ENCODE data around the gene TMEM131. TPM values are rescaled to one million over a fixed set of nuclear protein-coding genes. Genes with fewer than 3 reads are reported as not detected.

Gene TMEM131
- total RNA-seq, 6 experiments from 2014 or later: 39.2 to 49.5 (median 45.1) TPM

DNA sequence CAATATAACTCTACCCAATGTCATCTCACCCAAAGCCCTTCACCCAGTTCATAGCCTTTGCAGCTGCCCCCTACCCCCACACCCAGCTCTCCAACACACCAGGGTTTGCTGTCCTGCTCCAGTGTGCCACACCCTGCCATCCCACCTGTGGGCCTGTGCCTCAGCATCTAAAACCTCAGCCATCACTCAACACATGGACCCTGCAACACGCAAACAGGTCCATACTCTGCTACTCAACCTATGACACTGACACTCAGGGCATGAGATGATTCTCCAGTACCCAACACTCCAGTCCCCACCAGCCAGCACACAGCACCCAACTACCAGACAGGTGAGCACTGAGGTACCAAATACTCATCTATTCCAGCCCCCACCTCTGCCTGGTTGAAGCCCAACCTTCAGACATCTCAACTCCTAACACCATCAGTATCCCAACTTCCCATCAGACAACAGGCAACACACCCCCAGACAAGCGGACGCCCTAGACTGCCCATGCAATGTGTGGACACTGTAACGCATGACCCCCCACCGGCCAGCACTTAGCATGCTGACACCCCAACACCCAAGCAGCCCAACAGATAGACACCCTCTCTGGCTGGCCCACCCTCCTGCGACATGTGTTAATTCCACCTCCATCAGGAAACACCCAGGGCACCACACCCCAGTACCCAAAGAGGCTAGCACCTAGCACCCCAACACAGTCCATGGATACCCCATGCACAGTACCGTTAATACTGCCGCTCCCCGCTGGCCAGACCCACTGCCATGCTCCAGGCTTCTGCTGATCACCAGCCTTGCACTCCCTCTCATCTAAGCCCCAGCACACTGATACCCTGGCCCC, 257.3 kb downstream of the TMEM131 start:
- Mint-ChIP-seq H3K4me1 (ENCODE audit: low read depth) (peaks cover 21% of the 10 kb centered on the region), H3K27ac (no peak overlapping the region), H3K27me3 (ENCODE audit: insufficient read depth) (peaks cover 14% of the 10 kb centered on the region), H3K36me3 (ENCODE audit: low read depth) (peaks cover under 1% of the 10 kb centered on the region; the same call in 1 of the 2 replicates), H3K9me3 (no peaks in the 10 kb centered on the region), H3K4me3 (no peak overlapping the region)
- DNase-seq: no peak
- TF ChIP-seq, protein P1, sequence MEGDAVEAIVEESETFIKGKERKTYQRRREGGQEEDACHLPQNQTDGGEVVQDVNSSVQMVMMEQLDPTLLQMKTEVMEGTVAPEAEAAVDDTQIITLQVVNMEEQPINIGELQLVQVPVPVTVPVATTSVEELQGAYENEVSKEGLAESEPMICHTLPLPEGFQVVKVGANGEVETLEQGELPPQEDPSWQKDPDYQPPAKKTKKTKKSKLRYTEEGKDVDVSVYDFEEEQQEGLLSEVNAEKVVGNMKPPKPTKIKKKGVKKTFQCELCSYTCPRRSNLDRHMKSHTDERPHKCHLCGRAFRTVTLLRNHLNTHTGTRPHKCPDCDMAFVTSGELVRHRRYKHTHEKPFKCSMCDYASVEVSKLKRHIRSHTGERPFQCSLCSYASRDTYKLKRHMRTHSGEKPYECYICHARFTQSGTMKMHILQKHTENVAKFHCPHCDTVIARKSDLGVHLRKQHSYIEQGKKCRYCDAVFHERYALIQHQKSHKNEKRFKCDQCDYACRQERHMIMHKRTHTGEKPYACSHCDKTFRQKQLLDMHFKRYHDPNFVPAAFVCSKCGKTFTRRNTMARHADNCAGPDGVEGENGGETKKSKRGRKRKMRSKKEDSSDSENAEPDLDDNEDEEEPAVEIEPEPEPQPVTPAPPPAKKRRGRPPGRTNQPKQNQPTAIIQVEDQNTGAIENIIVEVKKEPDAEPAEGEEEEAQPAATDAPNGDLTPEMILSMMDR (IDR thresholded peaks at IDR 0.05): no peak

DNA sequence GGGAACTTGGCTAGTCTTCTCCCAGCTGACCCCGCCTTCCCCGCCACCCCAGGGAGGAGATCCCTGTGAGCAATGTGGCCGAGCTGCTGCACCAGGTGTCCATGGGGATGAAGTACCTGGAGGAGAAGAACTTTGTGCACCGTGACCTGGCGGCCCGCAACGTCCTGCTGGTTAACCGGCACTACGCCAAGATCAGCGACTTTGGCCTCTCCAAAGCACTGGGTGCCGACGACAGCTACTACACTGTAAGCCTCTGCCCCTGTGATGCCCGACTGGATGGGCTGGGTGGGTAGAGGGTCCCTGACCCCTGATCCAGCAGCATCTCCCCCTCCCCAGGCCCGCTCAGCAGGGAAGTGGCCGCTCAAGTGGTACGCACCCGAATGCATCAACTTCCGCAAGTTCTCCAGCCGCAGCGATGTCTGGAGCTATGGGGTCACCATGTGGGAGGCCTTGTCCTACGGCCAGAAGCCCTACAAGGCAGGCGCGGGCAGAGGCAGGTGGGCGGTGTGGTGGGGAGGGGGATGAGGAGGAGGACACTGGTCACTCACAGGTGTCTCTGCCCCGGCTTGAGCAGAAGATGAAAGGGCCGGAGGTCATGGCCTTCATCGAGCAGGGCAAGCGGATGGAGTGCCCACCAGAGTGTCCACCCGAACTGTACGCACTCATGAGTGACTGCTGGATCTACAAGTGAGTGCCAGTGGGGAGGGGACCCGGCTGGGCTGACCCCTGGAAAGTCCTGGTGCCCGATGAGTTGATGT, 258.1 kb downstream of the TMEM131 start:
- TF ChIP-seq, protein P1 (IDR thresholded peaks at IDR 0.05): no peak

DNA sequence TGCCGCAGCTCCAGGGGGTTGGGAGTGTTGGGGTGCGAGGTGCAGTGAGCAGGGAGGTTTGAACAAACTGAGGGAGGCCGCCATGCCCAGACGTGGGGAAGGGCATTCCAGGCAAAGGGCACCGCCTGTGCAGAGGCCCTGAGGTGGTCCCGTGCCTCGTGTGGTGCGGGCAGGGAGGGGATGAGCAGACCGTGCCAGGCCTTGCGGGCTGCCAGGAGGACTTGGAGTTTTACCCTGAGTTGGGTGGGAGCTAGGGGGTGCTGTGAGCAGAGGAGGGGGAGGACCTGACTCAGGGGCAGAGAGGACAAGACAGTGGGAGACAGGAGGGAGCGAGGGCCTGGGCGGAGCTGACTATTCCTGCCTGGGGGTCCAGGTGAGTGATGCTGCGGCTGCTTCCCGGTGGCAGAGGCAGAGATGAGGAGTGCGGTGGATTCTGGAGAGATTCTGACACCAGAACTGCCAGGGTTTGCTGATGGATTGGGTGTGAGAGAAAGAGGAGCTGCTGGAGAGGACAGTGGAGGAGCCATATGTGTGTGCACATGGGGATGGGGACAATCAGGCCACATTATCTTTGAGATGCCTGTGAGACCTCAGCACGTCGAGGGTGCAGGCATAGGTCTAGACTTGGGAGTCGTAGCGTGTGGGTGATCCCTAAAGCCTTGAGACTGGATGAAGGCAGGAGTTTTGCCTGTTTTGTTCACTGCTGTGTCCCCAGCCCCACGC, 259.0 kb downstream of the TMEM131 start:
- no peak overlapping the region for H3K27ac Mint-ChIP-seq
- no peaks in the 10 kb centered on the region for H3K36me3 Mint-ChIP-seq (ENCODE audit: low read depth)
- H3K9me3 Mint-ChIP-seq: no peaks in the 10 kb centered on the region
- TF ChIP-seq, protein P1 (IDR thresholded peaks at IDR 0.05): no peak
- no peak for DNase-seq
- peaks cover 7% of the 10 kb centered on the region for H3K4me1 Mint-ChIP-seq (ENCODE audit: low read depth)
- H3K27me3 Mint-ChIP-seq (ENCODE audit: insufficient read depth): peaks cover 14% of the 10 kb centered on the region
- H3K4me3 Mint-ChIP-seq: no peak overlapping the region

More for the DNA sequence above, 258.1 kb downstream of the TMEM131 start:
- Mint-ChIP-seq H3K27ac (no peak overlapping the region), H3K36me3 (ENCODE audit: low read depth) (no peaks in the 10 kb centered on the region), H3K4me3 (no peak overlapping the region), H3K9me3 (no peaks in the 10 kb centered on the region), H3K27me3 (ENCODE audit: insufficient read depth) (peaks cover 14% of the 10 kb centered on the region), H3K4me1 (ENCODE audit: low read depth) (peaks cover 16% of the 10 kb centered on the region)
- no peak for DNase-seq

DNA sequence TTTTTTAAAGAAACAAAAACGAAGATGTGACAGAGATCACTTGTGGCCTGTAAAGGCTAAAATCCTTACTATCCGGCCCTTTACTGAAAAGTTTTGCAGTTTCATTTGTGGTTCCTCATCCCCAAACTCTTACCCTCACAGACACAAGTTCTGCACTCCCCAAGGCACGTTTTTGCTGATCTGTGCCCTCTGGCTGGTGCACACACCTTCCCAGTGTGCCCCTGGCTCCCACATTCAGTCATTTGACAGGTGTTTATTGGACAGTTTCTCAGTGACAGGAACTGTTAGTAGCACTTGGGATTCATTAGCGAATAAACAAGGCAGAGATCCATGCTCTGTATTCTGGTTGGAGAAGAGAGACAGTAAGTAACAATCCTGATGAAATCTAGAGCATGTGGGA, 259.6 kb downstream of the TMEM131 start:
- no peak overlapping the region for H3K27ac Mint-ChIP-seq
- TF ChIP-seq, protein P1 (IDR thresholded peaks at IDR 0.05): no peak
- DNase-seq: no peak
- H3K36me3 Mint-ChIP-seq (ENCODE audit: low read depth): peaks cover 5% of the 10 kb centered on the region; the same call in 1 of the 2 replicates
- peaks cover 4% of the 10 kb centered on the region; the same call in 1 of the 2 replicates for H3K9me3 Mint-ChIP-seq
- H3K4me1 Mint-ChIP-seq (ENCODE audit: low read depth): peaks cover 5% of the 10 kb centered on the region; the same call in 1 of the 2 replicates
- H3K27me3 Mint-ChIP-seq (ENCODE audit: insufficient read depth): peaks cover 14% of the 10 kb centered on the region
- H3K4me3 Mint-ChIP-seq: no peak overlapping the region

DNA sequence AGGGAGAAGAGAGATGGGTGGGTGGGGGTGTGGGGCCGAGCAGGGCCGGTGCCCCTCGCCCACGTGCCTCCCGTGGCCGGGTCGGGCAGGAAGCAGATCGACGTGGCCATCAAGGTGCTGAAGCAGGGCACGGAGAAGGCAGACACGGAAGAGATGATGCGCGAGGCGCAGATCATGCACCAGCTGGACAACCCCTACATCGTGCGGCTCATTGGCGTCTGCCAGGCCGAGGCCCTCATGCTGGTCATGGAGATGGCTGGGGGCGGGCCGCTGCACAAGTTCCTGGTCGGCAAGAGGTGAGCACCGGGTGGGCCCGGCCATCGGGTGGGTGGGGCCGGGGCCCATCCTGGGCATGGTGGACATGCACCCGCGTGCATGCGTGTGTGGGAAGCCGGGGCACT, 260.6 kb downstream of the TMEM131 start:
- peaks cover 9% of the 10 kb centered on the region; the same call in 1 of the 2 replicates for H3K36me3 Mint-ChIP-seq (ENCODE audit: low read depth)
- H3K4me1 Mint-ChIP-seq (ENCODE audit: low read depth): no peaks in the 10 kb centered on the region
- no peak for DNase-seq
- TF ChIP-seq, protein P1 (IDR thresholded peaks at IDR 0.05): no peak
- peaks cover 11% of the 10 kb centered on the region for H3K9me3 Mint-ChIP-seq
- no peak overlapping the region for H3K4me3 Mint-ChIP-seq
- H3K27ac Mint-ChIP-seq: no peak overlapping the region
- H3K27me3 Mint-ChIP-seq (ENCODE audit: insufficient read depth): peaks cover 10% of the 10 kb centered on the region
